GM23338 (cell line): ENCODE results near the gene KATNAL1. TPM values are rescaled to one million over a fixed set of nuclear protein-coding genes. Genes with fewer than 3 reads are reported as not detected.

Experiments used
- ATAC-seq: fragments of 200-7000 bp; cut with Tn5 transposase; 3 replicates; pipeline ENCODE4 v1.9.1; 2020
- DNase-seq: peaks from one replicate; pipeline ENCODE4 v3.0.0-alpha.2; 2015; ENCODE audit warnings: low spot score
- H2AFZ ChIP-seq: fragments of 200-600 bp; sonication (generic); 2 replicates; pipeline ENCODE4 v1.8.0; 2016; ENCODE audit warnings: antibody characterized with exemption, mild to moderate bottlenecking, moderate library complexity
- H3F3A ChIP-seq: fragments of 200-600 bp; sonication (generic); replicated peaks from 2 replicates; pipeline ENCODE4 v1.8.0; 2017; ENCODE audit warnings: antibody characterized with exemption, mixed run types, low read depth
- H3K27ac ChIP-seq: fragments of 200-600 bp; sonication (generic); 2 replicates; pipeline ENCODE4 v1.6.1; 2016; ENCODE audit warnings: low read depth
- H3K27me3 ChIP-seq: fragments of 200-600 bp; sonication (generic); 2 replicates; pipeline ENCODE4 v1.8.0; 2016; ENCODE audit warnings: mild to moderate bottlenecking, mixed run types, moderate library complexity; ENCODE audit not compliant: insufficient read depth
- H3K36me3 ChIP-seq: fragments of 200-600 bp; sonication (generic); 2 replicates; pipeline ENCODE4 v1.8.0; 2016; ENCODE audit warnings: mild to moderate bottlenecking; ENCODE audit not compliant: insufficient read depth
- H3K4me1 ChIP-seq: fragments of 200-600 bp; sonication (generic); 2 replicates; pipeline ENCODE4 v1.8.0; 2016; ENCODE audit warnings: mild to moderate bottlenecking, moderate library complexity; ENCODE audit not compliant: insufficient read depth
- H3K4me2 ChIP-seq: fragments of 200-600 bp; sonication (generic); 2 replicates; pipeline ENCODE4 v1.7.1; 2017; ENCODE audit warnings: mixed run types
- H3K4me3 ChIP-seq: fragments of 200-600 bp; sonication (generic); 2 replicates; pipeline ENCODE4 v1.6.1; 2016; ENCODE audit warnings: mixed run types
- H3K79me2 ChIP-seq: fragments of 200-600 bp; sonication (generic); replicated peaks from 2 replicates; pipeline ENCODE4 v1.8.0; 2017; ENCODE audit warnings: mild to moderate bottlenecking; ENCODE audit not compliant: insufficient read depth
- H3K9me2 ChIP-seq: fragments of 200-600 bp; sonication (generic); 2 replicates; pipeline ENCODE4 v1.8.0; 2017; ENCODE audit not compliant: insufficient read depth
- H4K20me1 ChIP-seq: fragments of 200-600 bp; sonication (generic); replicated peaks from 2 replicates; pipeline ENCODE4 v1.8.0; 2017; ENCODE audit warnings: mild to moderate bottlenecking; ENCODE audit not compliant: insufficient read depth
- H3K27ac Mint-ChIP-seq: 2 replicates; pipeline ENCODE4 v1.8.0; 2020; ENCODE audit warnings: inconsistent platforms, mild to moderate bottlenecking, moderate library complexity, mixed read lengths
- H3K27me3 Mint-ChIP-seq: 3 replicates; pipeline ENCODE4 v1.8.0; 2022; ENCODE audit warnings: low read depth, mild to moderate bottlenecking, moderate library complexity, mixed read lengths, inconsistent platforms; ENCODE audit not compliant: insufficient read depth, poor library complexity
- H3K36me3 Mint-ChIP-seq: 3 replicates; pipeline ENCODE4 v1.8.0; 2021; ENCODE audit warnings: low read depth, mild to moderate bottlenecking, inconsistent platforms, moderate library complexity, mixed read lengths
- H3K4me1 Mint-ChIP-seq: 3 replicates; pipeline ENCODE4 v1.8.0; 2020; ENCODE audit warnings: mild to moderate bottlenecking, inconsistent platforms, mixed read lengths
- H3K4me3 Mint-ChIP-seq: 3 replicates; pipeline ENCODE4 v1.8.0; 2021; ENCODE audit warnings: moderate library complexity, mild to moderate bottlenecking, inconsistent platforms, mixed read lengths
- H3K9me3 Mint-ChIP-seq: 3 replicates; pipeline ENCODE4 v1.8.0; 2020; ENCODE audit warnings: moderate library complexity, mild to moderate bottlenecking, inconsistent platforms, mixed read lengths
- EZH2 ChIP-seq: fragments of 200-600 bp; sonication (generic); IDR thresholded peaks from one replicate; pipeline ENCODE4 v1.8.0; 2017; ENCODE audit warnings: antibody characterized with exemption, mild to moderate bottlenecking, low read depth; ENCODE audit not compliant: unreplicated experiment
- JUNB ChIP-seq: IDR thresholded peaks from one replicate; pipeline ENCODE4 v1.6.1; 2016; ENCODE audit warnings: antibody characterized with exemption; ENCODE audit not compliant: unreplicated experiment
- NANOG ChIP-seq: IDR thresholded peaks from 2 replicates; pipeline ENCODE4 v1.6.1; 2016; ENCODE audit warnings: antibody characterized with exemption, borderline replicate concordance
- POLR2AphosphoS5 ChIP-seq: IDR thresholded peaks from 2 replicates; pipeline ENCODE4 v1.6.1; 2016; ENCODE audit warnings: antibody characterized with exemption, low read depth
- STAT1 ChIP-seq: IDR thresholded peaks from one replicate; pipeline ENCODE4 v1.6.1; 2016; ENCODE audit warnings: antibody characterized with exemption; ENCODE audit not compliant: unreplicated experiment
- ZNF114 ChIP-seq: fragments of 250-450 bp; sonication (Bioruptor Pico); IDR thresholded peaks from 2 replicates; pipeline ENCODE4 v1.5.0; 2020; ENCODE audit warnings: mild to moderate bottlenecking, moderate library complexity
- polyA plus RNA-seq: library from polyadenylated mRNA; unstranded; fragments of >200 nt; fragmentation: Nextera tagmentation; extraction: Ambion mirVana; gene quantifications from 2 replicates; pipeline ENCODE4 v1.2.1, GENCODE V29; 2016
- total RNA-seq: library from RNA; depleted of rRNA; stranded (reverse); fragments of >200 nt; shearing (Covaris generic); gene quantifications from 2 replicates; pipeline ENCODE4 v1.2.3, GENCODE V29; 2014
- TF ChIP-seq, protein P1 (sequence below): fragments of 250-450 bp; sonication (Bioruptor Pico); IDR thresholded peaks from 2 replicates; pipeline ENCODE4 v1.5.0; 2020; ENCODE audit warnings: mild to moderate bottlenecking, moderate library complexity
- TF ChIP-seq, protein P2 (sequence below), 2 experiments: fragments of 200-600 bp in 1 of 2; sonication (generic) in 1 of 2; conservative IDR thresholded peaks; 2 replicates each; pipeline versions ENCODE4 v1.5.1 to v1.6.1; 2016 to 2017; ENCODE audit warnings: antibody characterized with exemption in 2 of 2, low read depth in 2 of 2, mild to moderate bottlenecking in 2 of 2, moderate library complexity in 1 of 2

Gene KATNAL1
- total and polyA plus RNA-seq, 2 experiments from 2014 or later, result 6.1 to 11.5 TPM

DNA sequence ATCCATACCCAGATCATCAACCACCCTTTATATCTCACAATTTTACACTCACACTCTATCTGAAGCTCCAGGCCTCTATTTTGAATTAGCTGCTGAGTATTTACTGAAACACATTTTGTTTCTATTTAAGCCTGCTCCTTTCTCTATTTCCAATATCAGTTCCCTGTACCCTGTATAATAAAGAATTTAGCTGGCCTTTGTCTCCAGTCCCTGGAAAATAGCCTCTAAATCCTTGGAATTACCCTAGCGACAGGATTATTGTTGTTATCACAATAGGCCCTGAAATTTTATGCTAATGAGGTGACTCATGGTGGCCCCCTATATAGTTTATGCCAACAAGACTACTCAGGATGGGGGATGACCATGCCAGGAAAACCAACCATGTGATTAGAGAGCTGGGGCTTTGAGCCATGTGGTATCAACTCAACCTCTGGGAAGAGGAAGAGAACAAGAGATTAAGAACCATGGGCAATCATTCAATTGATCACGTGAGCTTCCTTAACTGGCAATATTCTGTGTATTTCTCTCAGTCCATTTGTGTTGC lies 72.7 kb downstream of the KATNAL1 start (continued):
- TF ChIP-seq, protein P1, sequence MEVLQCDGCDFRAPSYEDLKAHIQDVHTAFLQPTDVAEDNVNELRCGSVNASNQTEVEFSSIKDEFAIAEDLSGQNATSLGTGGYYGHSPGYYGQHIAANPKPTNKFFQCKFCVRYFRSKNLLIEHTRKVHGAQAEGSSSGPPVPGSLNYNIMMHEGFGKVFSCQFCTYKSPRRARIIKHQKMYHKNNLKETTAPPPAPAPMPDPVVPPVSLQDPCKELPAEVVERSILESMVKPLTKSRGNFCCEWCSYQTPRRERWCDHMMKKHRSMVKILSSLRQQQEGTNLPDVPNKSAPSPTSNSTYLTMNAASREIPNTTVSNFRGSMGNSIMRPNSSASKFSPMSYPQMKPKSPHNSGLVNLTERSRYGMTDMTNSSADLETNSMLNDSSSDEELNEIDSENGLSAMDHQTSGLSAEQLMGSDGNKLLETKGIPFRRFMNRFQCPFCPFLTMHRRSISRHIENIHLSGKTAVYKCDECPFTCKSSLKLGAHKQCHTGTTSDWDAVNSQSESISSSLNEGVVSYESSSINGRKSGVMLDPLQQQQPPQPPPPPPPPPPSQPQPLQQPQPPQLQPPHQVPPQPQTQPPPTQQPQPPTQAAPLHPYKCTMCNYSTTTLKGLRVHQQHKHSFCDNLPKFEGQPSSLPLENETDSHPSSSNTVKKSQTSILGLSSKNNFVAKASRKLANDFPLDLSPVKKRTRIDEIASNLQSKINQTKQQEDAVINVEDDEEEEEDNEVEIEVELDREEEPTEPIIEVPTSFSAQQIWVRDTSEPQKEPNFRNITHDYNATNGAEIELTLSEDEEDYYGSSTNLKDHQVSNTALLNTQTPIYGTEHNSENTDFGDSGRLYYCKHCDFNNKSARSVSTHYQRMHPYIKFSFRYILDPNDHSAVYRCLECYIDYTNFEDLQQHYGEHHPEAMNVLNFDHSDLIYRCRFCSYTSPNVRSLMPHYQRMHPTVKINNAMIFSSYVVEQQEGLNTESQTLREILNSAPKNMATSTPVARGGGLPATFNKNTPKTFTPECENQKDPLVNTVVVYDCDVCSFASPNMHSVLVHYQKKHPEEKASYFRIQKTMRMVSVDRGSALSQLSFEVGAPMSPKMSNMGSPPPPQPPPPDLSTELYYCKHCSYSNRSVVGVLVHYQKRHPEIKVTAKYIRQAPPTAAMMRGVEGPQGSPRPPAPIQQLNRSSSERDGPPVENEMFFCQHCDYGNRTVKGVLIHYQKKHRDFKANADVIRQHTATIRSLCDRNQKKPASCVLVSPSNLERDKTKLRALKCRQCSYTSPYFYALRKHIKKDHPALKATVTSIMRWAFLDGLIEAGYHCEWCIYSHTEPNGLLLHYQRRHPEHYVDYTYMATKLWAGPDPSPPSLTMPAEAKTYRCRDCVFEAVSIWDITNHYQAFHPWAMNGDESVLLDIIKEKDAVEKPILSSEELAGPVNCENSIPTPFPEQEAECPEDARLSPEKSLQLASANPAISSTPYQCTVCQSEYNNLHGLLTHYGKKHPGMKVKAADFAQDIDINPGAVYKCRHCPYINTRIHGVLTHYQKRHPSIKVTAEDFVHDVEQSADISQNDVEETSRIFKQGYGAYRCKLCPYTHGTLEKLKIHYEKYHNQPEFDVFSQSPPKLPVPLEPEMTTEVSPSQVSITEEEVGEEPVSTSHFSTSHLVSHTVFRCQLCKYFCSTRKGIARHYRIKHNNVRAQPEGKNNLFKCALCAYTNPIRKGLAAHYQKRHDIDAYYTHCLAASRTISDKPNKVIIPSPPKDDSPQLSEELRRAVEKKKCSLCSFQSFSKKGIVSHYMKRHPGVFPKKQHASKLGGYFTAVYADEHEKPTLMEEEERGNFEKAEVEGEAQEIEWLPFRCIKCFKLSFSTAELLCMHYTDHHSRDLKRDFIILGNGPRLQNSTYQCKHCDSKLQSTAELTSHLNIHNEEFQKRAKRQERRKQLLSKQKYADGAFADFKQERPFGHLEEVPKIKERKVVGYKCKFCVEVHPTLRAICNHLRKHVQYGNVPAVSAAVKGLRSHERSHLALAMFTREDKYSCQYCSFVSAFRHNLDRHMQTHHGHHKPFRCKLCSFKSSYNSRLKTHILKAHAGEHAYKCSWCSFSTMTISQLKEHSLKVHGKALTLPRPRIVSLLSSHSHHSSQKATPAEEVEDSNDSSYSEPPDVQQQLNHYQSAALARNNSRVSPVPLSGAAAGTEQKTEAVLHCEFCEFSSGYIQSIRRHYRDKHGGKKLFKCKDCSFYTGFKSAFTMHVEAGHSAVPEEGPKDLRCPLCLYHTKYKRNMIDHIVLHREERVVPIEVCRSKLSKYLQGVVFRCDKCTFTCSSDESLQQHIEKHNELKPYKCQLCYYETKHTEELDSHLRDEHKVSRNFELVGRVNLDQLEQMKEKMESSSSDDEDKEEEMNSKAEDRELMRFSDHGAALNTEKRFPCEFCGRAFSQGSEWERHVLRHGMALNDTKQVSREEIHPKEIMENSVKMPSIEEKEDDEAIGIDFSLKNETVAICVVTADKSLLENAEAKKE (CRISPR knock-in tag), result no peak
- no peak for TF ChIP-seq JUNB
- TF ChIP-seq NANOG, result no peak
- no peak for TF ChIP-seq POLR2AphosphoS5
- TF ChIP-seq, protein P2, sequence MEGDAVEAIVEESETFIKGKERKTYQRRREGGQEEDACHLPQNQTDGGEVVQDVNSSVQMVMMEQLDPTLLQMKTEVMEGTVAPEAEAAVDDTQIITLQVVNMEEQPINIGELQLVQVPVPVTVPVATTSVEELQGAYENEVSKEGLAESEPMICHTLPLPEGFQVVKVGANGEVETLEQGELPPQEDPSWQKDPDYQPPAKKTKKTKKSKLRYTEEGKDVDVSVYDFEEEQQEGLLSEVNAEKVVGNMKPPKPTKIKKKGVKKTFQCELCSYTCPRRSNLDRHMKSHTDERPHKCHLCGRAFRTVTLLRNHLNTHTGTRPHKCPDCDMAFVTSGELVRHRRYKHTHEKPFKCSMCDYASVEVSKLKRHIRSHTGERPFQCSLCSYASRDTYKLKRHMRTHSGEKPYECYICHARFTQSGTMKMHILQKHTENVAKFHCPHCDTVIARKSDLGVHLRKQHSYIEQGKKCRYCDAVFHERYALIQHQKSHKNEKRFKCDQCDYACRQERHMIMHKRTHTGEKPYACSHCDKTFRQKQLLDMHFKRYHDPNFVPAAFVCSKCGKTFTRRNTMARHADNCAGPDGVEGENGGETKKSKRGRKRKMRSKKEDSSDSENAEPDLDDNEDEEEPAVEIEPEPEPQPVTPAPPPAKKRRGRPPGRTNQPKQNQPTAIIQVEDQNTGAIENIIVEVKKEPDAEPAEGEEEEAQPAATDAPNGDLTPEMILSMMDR (conservative IDR thresholded peaks at IDR 0.05; ENCODE audit: low read depth in 2 of 2), result no peak
- no peak for TF ChIP-seq ZNF114 (CRISPR knock-in tag)
- no peak for TF ChIP-seq STAT1

DNA sequence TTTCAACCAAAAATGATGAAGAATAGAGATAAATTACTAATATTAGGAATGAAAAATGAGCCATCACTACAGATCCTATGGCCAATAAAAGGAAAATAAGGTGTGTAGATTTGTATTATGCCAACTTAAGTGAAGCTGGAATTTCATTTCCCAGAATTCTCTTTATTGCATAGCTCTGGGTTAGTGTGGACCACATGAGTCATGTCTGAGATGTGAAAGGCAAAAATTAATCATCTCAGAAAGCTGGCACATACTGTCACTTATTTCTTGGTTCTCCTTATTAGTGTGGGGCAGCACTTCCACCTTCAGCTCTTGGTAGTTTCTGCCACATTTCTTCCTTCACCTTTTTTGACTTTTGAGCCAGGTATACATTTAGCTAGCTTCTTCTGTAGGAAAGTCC lies 82.6 kb downstream of the KATNAL1 start:
- no peaks in the 10 kb centered on the region for H3K27me3 Mint-ChIP-seq
- no peaks in the 10 kb centered on the region for H3K9me2 ChIP-seq
- H4K20me1 ChIP-seq, result no peaks in the 10 kb centered on the region
- H3K27ac Mint-ChIP-seq, result no peak overlapping the region
- H3K4me2 ChIP-seq, result no peak overlapping the region
- peaks cover 54% of the 10 kb centered on the region for H3K36me3 Mint-ChIP-seq
- no peaks in the 10 kb centered on the region for H3K4me1 ChIP-seq
- no peak overlapping the region for H3K4me3 ChIP-seq
- no peaks in the 10 kb centered on the region for H3K4me1 Mint-ChIP-seq
- no peaks in the 10 kb centered on the region for H3K27me3 ChIP-seq
- 0 out of 2 replicates have a peak, but pooled peaks cover 6% of the 10 kb centered on the region for H3K36me3 ChIP-seq
- ATAC-seq (no peak), DNase-seq (no peak)
- H3K9me3 Mint-ChIP-seq, result peaks cover 11% of the 10 kb centered on the region; the same call in 2 of the 3 replicates
- no peak overlapping the region for H3K27ac ChIP-seq
- no peaks in the 10 kb centered on the region for H3F3A ChIP-seq
- no peaks in the 10 kb centered on the region for H3K79me2 ChIP-seq
- H2AFZ ChIP-seq, result no peak overlapping the region
- no peak overlapping the region for H3K4me3 Mint-ChIP-seq
- TF ChIP-seq, protein P1 (CRISPR knock-in tag), result no peak
- no peak for TF ChIP-seq EZH2
